SK-N-SH (cell line): ENCODE measurements around the gene FBXO17. TPM values are rescaled to one million over a fixed set of nuclear protein-coding genes. Genes with fewer than 3 reads are reported as not detected.

Source experiments
- CTCF ChIA-PET: fragments of 300-600, 350-600 bp; formaldehyde crosslinking; extraction: SDS; loops from one replicate; lab custom pipeline; 2021; lab: Yijun Ruan, JAX
- POLR2A ChIA-PET: fragments of 350-600 bp; sonication (Branson Sonifier 250); formaldehyde crosslinking; extraction: SDS; loops from one replicate; lab custom pipeline; 2020; ENCODE audit warnings: antibody characterized with exemption, inconsistent platforms; lab: Yijun Ruan, JAX
- DNase-seq: peaks from one replicate; pipeline ENCODE4 v3.0.0; 2012
- H2AFZ ChIP-seq: fragments of 200-600 bp; sonication (generic); 2 replicates; pipeline ENCODE4 v1.8.1; 2016; ENCODE audit warnings: antibody characterized with exemption, mild to moderate bottlenecking, low read depth
- H3F3A ChIP-seq: fragments of 200-600 bp; sonication (generic); replicated peaks from 2 replicates; pipeline ENCODE3; 2016; ENCODE audit warnings: antibody characterized with exemption, mild to moderate bottlenecking; ENCODE audit not compliant: insufficient read depth
- H3K27ac ChIP-seq, 2 experiments: fragments of 200-500 bp in 1 of 2; fragments of 200-600 bp in 1 of 2; sonication (Bioruptor generic) in 1 of 2; sonication (generic), shearing (Covaris generic) in 1 of 2; 2 replicates each; pipeline versions ENCODE4 v1.5.1 to v1.6.1; 2014 to 2016; ENCODE audit warnings: low read depth in 2 of 2, inconsistent platforms in 1 of 2, low read length in 1 of 2, mild to moderate bottlenecking in 1 of 2, mixed read lengths in 1 of 2
- H3K27me3 ChIP-seq: fragments of 200-600 bp; sonication (generic), shearing (Covaris generic); 2 replicates; pipeline ENCODE4 v1.6.1; 2016; ENCODE audit warnings: mixed run types; ENCODE audit not compliant: insufficient read depth
- H3K36me3 ChIP-seq, 2 experiments: fragments of 200-500 bp in 1 of 2; fragments of 200-600 bp in 1 of 2; sonication (Bioruptor generic) in 1 of 2; sonication (generic) in 1 of 2; replicated peaks in 1 of 2; 2 replicates each; pipeline versions ENCODE3 to v1.5.1; 2014 to 2016; ENCODE audit warnings: low read length in 1 of 2, mild to moderate bottlenecking in 1 of 2; ENCODE audit not compliant: insufficient read depth in 2 of 2, control insufficient read depth in 1 of 2
- H3K4me1 ChIP-seq, 2 experiments: fragments of 200-500 bp in 1 of 2; fragments of 200-600 bp in 1 of 2; sonication (Bioruptor generic) in 1 of 2; sonication (generic), shearing (Covaris generic) in 1 of 2; 2 replicates each; pipeline versions ENCODE4 v1.5.1 to v1.6.1; 2014 to 2016; ENCODE audit warnings: low read depth in 1 of 2, low read length in 1 of 2, mixed run types in 1 of 2; ENCODE audit not compliant: insufficient read depth in 2 of 2, control insufficient read depth in 1 of 2
- H3K4me2 ChIP-seq: fragments of 200-600 bp; sonication (generic), shearing (Covaris generic); 2 replicates; pipeline ENCODE4 v1.6.1; 2017; ENCODE audit warnings: mixed run types
- H3K4me3 ChIP-seq, 2 experiments: fragments of 200-500 bp in 1 of 2; fragments of 200-600 bp in 1 of 2; sonication (Bioruptor generic) in 1 of 2; sonication (generic), shearing (Covaris generic) in 1 of 2; 2 replicates each; pipeline versions ENCODE4 v1.5.1 to v1.8.1; 2014 to 2016; ENCODE audit warnings: low read depth in 2 of 2, inconsistent platforms in 1 of 2, low read length in 1 of 2, mild to moderate bottlenecking in 1 of 2, mixed read lengths in 1 of 2, moderate library complexity in 1 of 2
- H3K79me2 ChIP-seq: fragments of 200-600 bp; sonication (generic); 2 replicates; pipeline ENCODE4 v1.8.1; 2017; ENCODE audit warnings: mild to moderate bottlenecking; ENCODE audit not compliant: insufficient read depth
- H3K9ac ChIP-seq: fragments of 200-600 bp; sonication (generic); 2 replicates; pipeline ENCODE4 v1.6.1; 2017; ENCODE audit warnings: mixed run types
- H3K9me2 ChIP-seq: fragments of 200-600 bp; sonication (generic); 2 replicates; pipeline ENCODE4 v1.6.1; 2017; ENCODE audit warnings: mixed run types
- H3K9me3 ChIP-seq: fragments of 200-600 bp; sonication (generic); 2 replicates; pipeline ENCODE4 v1.6.1; 2017; ENCODE audit warnings: mixed run types, mild to moderate bottlenecking, moderate library complexity
- H4K20me1 ChIP-seq: fragments of 200-600 bp; sonication (generic); 2 replicates; pipeline ENCODE4 v1.6.1; 2017; ENCODE audit warnings: mild to moderate bottlenecking, mixed run types; ENCODE audit not compliant: insufficient read depth
- CTCF ChIP-seq: fragments of 200-600 bp; sonication (generic); IDR thresholded peaks from 2 replicates; pipeline ENCODE4 v1.6.1; 2017; ENCODE audit warnings: antibody characterized with exemption, mild to moderate bottlenecking, moderate library complexity
- MAX ChIP-seq: IDR thresholded peaks from 2 replicates; pipeline ENCODE4 v1.4.0; 2012; ENCODE audit warnings: low read depth
- RAD21 ChIP-seq: IDR thresholded peaks from 2 replicates; pipeline ENCODE4 v1.6.1; 2012; ENCODE audit warnings: mild to moderate bottlenecking, low read length
- REST ChIP-seq: IDR thresholded peaks from 2 replicates; pipeline ENCODE4 v1.6.1; 2012; ENCODE audit warnings: mild to moderate bottlenecking, low read depth, low read length, moderate library complexity
- WGBS: methylation state at CpG from one replicate; pipeline ENCODE4 v1.1.6; 2017; ENCODE audit warnings: low lambda C conversion rate; 5-methylcytosine and 5-hydroxymethylcytosine counted together
- polyA plus RNA-seq, 3 experiments: library from polyadenylated mRNA; depleted of rRNA; stranded (reverse); fragments of >200 nt; gene quantifications; 2 replicates each; pipeline ENCODE4 v1.2.3, GENCODE V29; 2012

FBXO17 gene
- polyA plus RNA-seq, 1 of the 3 experiments (the other 2 are of a cell fraction) = 40.7 TPM

GRCh38 chr19:38932425-38933179, 42.9 kb downstream of the FBXO17 start:
- no peak for DNase-seq
- CTCF ChIA-PET = interaction anchor here (0.6 to 1.2 kb wide), 10 partner anchors 17 to 1032 kb away, joined by 3 to 5 read pairs (median 3); partner anchors contain the start of genes KCNK6 and NFKBIB

More at GRCh38 chr19:38932425-38933179, 42.9 kb downstream of the FBXO17 start:
- WGBS = 87% methylated on average over 8 of the region's 29 CpGs
- Histone ChIP-seq H3F3A (peaks cover 8% of the 10 kb centered on the region), H3K79me2 (peaks cover 53% of the 10 kb centered on the region), H3K9me3 (no peaks in the 10 kb centered on the region), H3K27ac (no peak overlapping the region), H3K4me3 (peak overlapping the region in 1 of 2 experiments; percentile 5; a peak in 1 of 4 replicates), H3K9ac (no peak overlapping the region), H3K9me2 (no peaks in the 10 kb centered on the region), H3K4me2 (no peak overlapping the region; the same call in 1 of the 2 replicates), H2AFZ (no peak overlapping the region), H3K27me3 (no peaks in the 10 kb centered on the region), H3K36me3 (peaks cover 6 to 33% of the 10 kb centered on the region in 2 experiments), H3K4me1 (peaks cover 0 to 14% of the 10 kb centered on the region in 2 experiments; a peak in 2 of 4 replicates), H4K20me1 (no peaks in the 10 kb centered on the region)
- POLR2A ChIA-PET = no interaction called here
- TF ChIP-seq REST = no peak
- no peak for TF ChIP-seq MAX
- TF ChIP-seq RAD21 = peak; percentile 38; the same call in 1 of the 2 replicates
- peak; percentile 52 for TF ChIP-seq CTCF
